ENCODE measurements around the gene TOP2A. TPM values are rescaled to one million over a fixed set of nuclear protein-coding genes. Genes with fewer than 3 reads are reported as not detected.
A peak's percentile ranks its signal among the peaks of the same experiment; 100 is the strongest.

Gene TOP2A
- 5.2 TPM for total RNA-seq

GRCh38 chr17:40417609-40418427, at the start of gene TOP2A:
TSS of gene TOP2A (minus strand) at chr17:40417896. CDS start at chr17:40417791, 105 bp downstream.
- peak; percentile 100 for DNase-seq (ENCODE audit: low spot score)

GRCh38 chr17:40467281-40467867, 49.7 kb upstream of the TOP2A start:
- DNase-seq (ENCODE audit: low spot score), result no peak

- no peak for DNase-seq (ENCODE audit: low spot score)
These were observed 48.7 kb upstream of the TOP2A start for GRCh38 chr17:40466298-40466971.

- DNase-seq (ENCODE audit: low spot score), result no peak
These were observed 46.7 kb upstream of the TOP2A start for GRCh38 chr17:40464392-40464855.

GRCh38 chr17:40463122-40463550, 45.4 kb upstream of the TOP2A start:
- DNase-seq (ENCODE audit: low spot score), result no peak

GRCh38 chr17:40462343-40463121, 44.8 kb upstream of the TOP2A start:
- DNase-seq (ENCODE audit: low spot score), result no peak

GRCh38 chr17:40461732-40462342, 44.1 kb upstream of the TOP2A start:
- DNase-seq (ENCODE audit: low spot score), result no peak

GRCh38 chr17:40460968-40461731, 43.5 kb upstream of the TOP2A start:
- no peak for DNase-seq (ENCODE audit: low spot score)

- DNase-seq (ENCODE audit: low spot score), result no peak
These were observed 42.9 kb upstream of the TOP2A start for GRCh38 chr17:40460604-40460967.

- no peak for DNase-seq (ENCODE audit: low spot score)
These were observed 42.2 kb upstream of the TOP2A start for GRCh38 chr17:40459636-40460603.

GRCh38 chr17:40458851-40459482, 41.3 kb upstream of the TOP2A start:
- no peak for DNase-seq (ENCODE audit: low spot score)

- DNase-seq (ENCODE audit: low spot score), result peak; percentile 68
These were observed 40.5 kb upstream of the TOP2A start for GRCh38 chr17:40457964-40458791.

GRCh38 chr17:40457369-40457768, 39.7 kb upstream of the TOP2A start:
- no peak for DNase-seq (ENCODE audit: low spot score)

- DNase-seq (ENCODE audit: low spot score), result no peak
These were observed 38.8 kb upstream of the TOP2A start for GRCh38 chr17:40456396-40456951.

- no peak for DNase-seq (ENCODE audit: low spot score)
These were observed 36.9 kb upstream of the TOP2A start for GRCh38 chr17:40454613-40454995.

GRCh38 chr17:40453881-40454612, 36.4 kb upstream of the TOP2A start:
- no peak for DNase-seq (ENCODE audit: low spot score)

- no peak for DNase-seq (ENCODE audit: low spot score)
These were observed 35.3 kb upstream of the TOP2A start for GRCh38 chr17:40452921-40453378.
